HEK293 (cell line): Measurements from ENCODE around the gene MPDU1.
A peak's percentile ranks its signal among the peaks of the same experiment; 100 is the strongest.

ENCODE experiments used
- CTCF ChIA-PET: fragments of 350-600 bp; formaldehyde crosslinking; extraction: SDS; loops from one replicate; lab custom pipeline; 2021; ENCODE audit warnings: antibody characterized with exemption; lab: Yijun Ruan, JAX
- POLR2A ChIA-PET: fragments of 300-600 bp; formaldehyde crosslinking; extraction: SDS; loops from one replicate; lab custom pipeline; 2020; ENCODE audit warnings: antibody characterized with exemption, inconsistent platforms; lab: Yijun Ruan, JAX
- H3K27ac ChIP-seq: fragments of 200-500 bp; sonication (Bioruptor generic); 2 replicates; pipeline ENCODE4 v1.5.1; 2014; ENCODE audit warnings: low read depth, low read length, control low read depth, inconsistent platforms; ENCODE audit errors: extremely low read depth
- H3K36me3 ChIP-seq, 2 experiments: fragments of 200-500 bp in 1 of 2; sonication (Bioruptor generic) in 1 of 2; 1 replicate in 1 of 2; 2 replicates in 1 of 2; pipeline ENCODE4 v1.5.1; 2014 to 2017; ENCODE audit warnings: inconsistent platforms in 2 of 2, low read length in 2 of 2; ENCODE audit not compliant: control insufficient read depth in 2 of 2, insufficient read depth in 1 of 2
- H3K4me1 ChIP-seq: fragments of 200-500 bp; sonication (Bioruptor generic); 2 replicates; pipeline ENCODE4 v1.5.1; 2014; ENCODE audit warnings: mild to moderate bottlenecking, low read length, inconsistent platforms; ENCODE audit not compliant: control insufficient read depth, insufficient read depth
- H3K4me3 ChIP-seq: 2 replicates; pipeline ENCODE4 v1.5.1; 2011; ENCODE audit warnings: low read depth, mild to moderate bottlenecking, control low read depth, low read length, moderate library complexity
- H3K9me3 ChIP-seq: fragments of 200-500 bp; sonication (Bioruptor generic); 2 replicates; pipeline ENCODE4 v1.5.1; 2014; ENCODE audit warnings: low read depth, low read length, inconsistent platforms; ENCODE audit not compliant: control insufficient read depth, insufficient read depth
- CTCF ChIP-seq: fragments of 450-650 bp; formaldehyde crosslinking; IDR thresholded peaks from 2 replicates; pipeline ENCODE4 v1.5.1; 2016; ENCODE audit warnings: missing biosample characterization, missing genetic modification characterization
- ELK4 ChIP-seq: IDR thresholded peaks from 2 replicates; pipeline ENCODE4 v1.6.1; 2011; ENCODE audit warnings: mild to moderate bottlenecking, low read depth, low read length, borderline replicate concordance
- KLF17 ChIP-seq: fragments of 450-650 bp; formaldehyde crosslinking; IDR thresholded peaks from 2 replicates; pipeline ENCODE4 v1.5.1; 2016; ENCODE audit warnings: missing biosample characterization, missing genetic modification characterization
- MYNN ChIP-seq: fragments of 450-650 bp; formaldehyde crosslinking; IDR thresholded peaks from 2 replicates; pipeline ENCODE4 v1.5.1; 2016; ENCODE audit warnings: missing biosample characterization, missing genetic modification characterization, borderline replicate concordance
- OVOL3 ChIP-seq: fragments of 450-650 bp; formaldehyde crosslinking; IDR thresholded peaks from 2 replicates; pipeline ENCODE4 v1.5.1; 2016; ENCODE audit warnings: missing biosample characterization, missing genetic modification characterization
- PATZ1 ChIP-seq: fragments of 450-650 bp; formaldehyde crosslinking; IDR thresholded peaks from 2 replicates; pipeline ENCODE4 v1.5.1; 2016; ENCODE audit warnings: missing biosample characterization, missing genetic modification characterization
- SP7 ChIP-seq: fragments of 450-650 bp; formaldehyde crosslinking; IDR thresholded peaks from 2 replicates; pipeline ENCODE4 v1.5.1; 2016; ENCODE audit warnings: missing biosample characterization, missing genetic modification characterization
- TCF7L2 ChIP-seq: IDR thresholded peaks from 2 replicates; pipeline ENCODE4 v1.6.1; 2011; ENCODE audit warnings: low read depth, mild to moderate bottlenecking, inconsistent platforms, low read length, moderate library complexity, borderline replicate concordance
- ZBTB1 ChIP-seq: fragments of 450-650 bp; formaldehyde crosslinking; IDR thresholded peaks from 2 replicates; pipeline ENCODE4 v1.5.1; 2016; ENCODE audit warnings: missing biosample characterization, missing genetic modification characterization
- ZBTB48 ChIP-seq: fragments of 450-650 bp; formaldehyde crosslinking; IDR thresholded peaks from 2 replicates; pipeline ENCODE4 v1.5.1; 2016; ENCODE audit warnings: missing biosample characterization, missing genetic modification characterization
- ZBTB6 ChIP-seq: fragments of 450-650 bp; formaldehyde crosslinking; IDR thresholded peaks from 2 replicates; pipeline ENCODE4 v1.5.1; 2017; ENCODE audit warnings: missing biosample characterization, missing genetic modification characterization
- ZFP69B ChIP-seq: fragments of 450-650 bp; formaldehyde crosslinking; IDR thresholded peaks from 2 replicates; pipeline ENCODE4 v1.5.1; 2016; ENCODE audit warnings: missing biosample characterization, missing genetic modification characterization
- ZNF18 ChIP-seq: fragments of 450-650 bp; formaldehyde crosslinking; IDR thresholded peaks from 2 replicates; pipeline ENCODE4 v1.5.1; 2016; ENCODE audit warnings: missing biosample characterization, missing genetic modification characterization
- ZNF2 ChIP-seq: fragments of 450-650 bp; formaldehyde crosslinking; IDR thresholded peaks from 2 replicates; pipeline ENCODE4 v1.5.1; 2016; ENCODE audit warnings: missing biosample characterization, missing genetic modification characterization
- ZNF248 ChIP-seq: fragments of 450-650 bp; formaldehyde crosslinking; IDR thresholded peaks from 2 replicates; pipeline ENCODE4 v1.5.1; 2017; ENCODE audit warnings: missing biosample characterization, missing genetic modification characterization
- ZNF362 ChIP-seq: fragments of 450-650 bp; formaldehyde crosslinking; IDR thresholded peaks from 2 replicates; pipeline ENCODE4 v1.5.1; 2016; ENCODE audit warnings: missing biosample characterization, missing genetic modification characterization
- ZNF37A ChIP-seq: fragments of 450-650 bp; IDR thresholded peaks from 2 replicates; pipeline ENCODE4 v1.5.1; 2018; ENCODE audit warnings: missing biosample characterization, missing genetic modification characterization
- ZNF449 ChIP-seq: fragments of 450-650 bp; formaldehyde crosslinking; IDR thresholded peaks from 2 replicates; pipeline ENCODE4 v1.5.1; 2017; ENCODE audit warnings: missing biosample characterization, mild to moderate bottlenecking, missing genetic modification characterization, moderate library complexity
- ZNF514 ChIP-seq: fragments of 450-650 bp; formaldehyde crosslinking; IDR thresholded peaks from 2 replicates; pipeline ENCODE4 v1.5.1; 2016; ENCODE audit warnings: missing biosample characterization, missing genetic modification characterization
- ZNF580 ChIP-seq: fragments of 450-650 bp; formaldehyde crosslinking; IDR thresholded peaks from 2 replicates; pipeline ENCODE4 v1.5.1; 2016; ENCODE audit warnings: missing biosample characterization, missing genetic modification characterization
- ZNF600 ChIP-seq: fragments of 450-650 bp; formaldehyde crosslinking; IDR thresholded peaks from 2 replicates; pipeline ENCODE4 v1.5.1; 2016; ENCODE audit warnings: missing biosample characterization, missing genetic modification characterization
- ZNF626 ChIP-seq: fragments of 450-650 bp; sonication (Bioruptor Pico); formaldehyde crosslinking; IDR thresholded peaks from 2 replicates; pipeline ENCODE4 v1.5.1; 2018; ENCODE audit warnings: missing biosample characterization, missing genetic modification characterization, inconsistent platforms
- ZNF654 ChIP-seq: fragments of 450-650 bp; formaldehyde crosslinking; IDR thresholded peaks from 2 replicates; pipeline ENCODE4 v1.5.1; 2016; ENCODE audit warnings: low read depth, missing biosample characterization, missing genetic modification characterization
- ZNF670 ChIP-seq: fragments of 450-650 bp; formaldehyde crosslinking; IDR thresholded peaks from 2 replicates; pipeline ENCODE4 v1.5.1; 2016; ENCODE audit warnings: missing biosample characterization, missing genetic modification characterization, low read depth

Gene MPDU1

GRCh38 chr17:7632492-7632894, 48.8 kb downstream of the MPDU1 start:
- Histone ChIP-seq H3K9me3 (no peaks in the 10 kb centered on the region), H3K36me3 (no peaks in the 10 kb centered on the region), H3K4me1 (no peaks in the 10 kb centered on the region), H3K27ac (peak overlapping the region; percentile 20; the same call in 1 of the 2 replicates), H3K4me3 (no peak overlapping the region)
- ChIA-PET POLR2A (interaction anchor here (2.0 to 9.6 kb wide), 3 partner anchors 17 to 54 kb away, joined by 8 to 215 read pairs (median 10); partner anchors contain the start of genes FXR2, MPDU1, TP53 and WRAP53), CTCF (interaction anchor here (0.6 to 10.7 kb wide), 33 partner anchors 8 to 587 kb away, joined by 3 to 207 read pairs (median 5); partner anchors contain the start of genes ATP1B2, DNAH2, FXR2 and MPDU1)
- TF ChIP-seq ZNF449 (tag by site-specific recombination) (no peak), OVOL3 (tag by site-specific recombination) (no peak), ZNF514 (tag by site-specific recombination) (no peak), ZNF248 (tag by site-specific recombination) (no peak), ZNF654 (tag by site-specific recombination) (peak; percentile 83), ZNF600 (tag by site-specific recombination) (peak; percentile 79; the same call in 1 of the 2 replicates), ZNF18 (no peak), SP7 (tag by site-specific recombination) (0 out of 2 replicates have a peak, but pooled peaks have one; percentile 37), ZBTB1 (no peak), ZBTB6 (tag by site-specific recombination) (no peak), ZNF2 (tag by site-specific recombination) (peak; percentile 32; the same call in 1 of the 2 replicates), ZNF670 (no peak), ZFP69B (no peak), CTCF (peak; percentile 91), ZNF626 (no peak), MYNN (tag by site-specific recombination) (no peak), ZNF362 (tag by site-specific recombination) (peak; percentile 76), ZNF37A (tag by site-specific recombination) (no peak), PATZ1 (tag by site-specific recombination) (peak; percentile 59), ZBTB48 (tag by site-specific recombination) (peak; percentile 67), TCF7L2 (no peak), ELK4 (no peak), KLF17 (tag by site-specific recombination) (no peak), ZNF580 (tag by site-specific recombination) (0 out of 2 replicates have a peak, but pooled peaks have one; percentile 39)
